Stimulated activated CD4-positive, alpha-beta T cell treated with anti-CD3 and anti-CD28 coated beads, Interleukin-4, amount 100 ng/mL, for 48 hours (primary cell): ENCODE data around the gene HDAC7.

Experiments used
- DNase-seq, 2 donors: peaks; one replicate each; pipeline ENCODE4 v3.0.0-alpha.2; 2020; ENCODE audit warnings: low read depth in 2 of 2

Gene HDAC7

GRCh38 chr12:47747596-47748506, 71.9 kb downstream of the HDAC7 start:
- DNase-seq: no peak

GRCh38 chr12:47747126-47747525, 72.6 kb downstream of the HDAC7 start:
- DNase-seq: no peak

GRCh38 chr12:47746523-47746922, 73.2 kb downstream of the HDAC7 start:
- DNase-seq: no peak

GRCh38 chr12:47746073-47746472, 73.6 kb downstream of the HDAC7 start:
- no peak for DNase-seq

- DNase-seq: no peak
These were observed 74.1 kb downstream of the HDAC7 start for GRCh38 chr12:47745485-47746041.

- DNase-seq: no peak
These were observed 74.8 kb downstream of the HDAC7 start for GRCh38 chr12:47744778-47745436.

GRCh38 chr12:47744005-47744651, 75.6 kb downstream of the HDAC7 start:
- DNase-seq: peak; percentile 26 to 33

- no peak for DNase-seq
These were observed 76.3 kb downstream of the HDAC7 start for GRCh38 chr12:47743311-47743860.

- peak; percentile 69 to 75 for DNase-seq
These were observed 77.4 kb downstream of the HDAC7 start for GRCh38 chr12:47742253-47742825.

- DNase-seq: peak; percentile 39 to 40
These were observed 78.4 kb downstream of the HDAC7 start for GRCh38 chr12:47741340-47741703.

- no peak for DNase-seq
These were observed 78.9 kb downstream of the HDAC7 start for GRCh38 chr12:47740606-47741339.

- no peak for DNase-seq
These were observed 79.7 kb downstream of the HDAC7 start for GRCh38 chr12:47739979-47740378.

- DNase-seq: no peak
These were observed 80.4 kb downstream of the HDAC7 start for GRCh38 chr12:47739297-47739696.

- DNase-seq: no peak
These were observed 81.6 kb downstream of the HDAC7 start for GRCh38 chr12:47737936-47738594.

- DNase-seq: no peak
These were observed 82.6 kb downstream of the HDAC7 start for GRCh38 chr12:47736877-47737676.

- no peak for DNase-seq
These were observed 83.5 kb downstream of the HDAC7 start for GRCh38 chr12:47736216-47736615.

- no peak for DNase-seq
These were observed 84.1 kb downstream of the HDAC7 start for GRCh38 chr12:47735649-47736048.

- no peak for DNase-seq
These were observed 84.8 kb downstream of the HDAC7 start for GRCh38 chr12:47734725-47735480.

GRCh38 chr12:47733142-47733541, 86.6 kb downstream of the HDAC7 start:
- DNase-seq: no peak
